ENCODE data around the gene THBS1. TPM values are rescaled to one million over a fixed set of nuclear protein-coding genes. Genes with fewer than 3 reads are reported as not detected.

THBS1 gene
- total and polyA plus RNA-seq, 2 donors (not counting 1 experiment from before 2014, with no cell fraction given): 0.63 to 4.3 TPM

DNA sequence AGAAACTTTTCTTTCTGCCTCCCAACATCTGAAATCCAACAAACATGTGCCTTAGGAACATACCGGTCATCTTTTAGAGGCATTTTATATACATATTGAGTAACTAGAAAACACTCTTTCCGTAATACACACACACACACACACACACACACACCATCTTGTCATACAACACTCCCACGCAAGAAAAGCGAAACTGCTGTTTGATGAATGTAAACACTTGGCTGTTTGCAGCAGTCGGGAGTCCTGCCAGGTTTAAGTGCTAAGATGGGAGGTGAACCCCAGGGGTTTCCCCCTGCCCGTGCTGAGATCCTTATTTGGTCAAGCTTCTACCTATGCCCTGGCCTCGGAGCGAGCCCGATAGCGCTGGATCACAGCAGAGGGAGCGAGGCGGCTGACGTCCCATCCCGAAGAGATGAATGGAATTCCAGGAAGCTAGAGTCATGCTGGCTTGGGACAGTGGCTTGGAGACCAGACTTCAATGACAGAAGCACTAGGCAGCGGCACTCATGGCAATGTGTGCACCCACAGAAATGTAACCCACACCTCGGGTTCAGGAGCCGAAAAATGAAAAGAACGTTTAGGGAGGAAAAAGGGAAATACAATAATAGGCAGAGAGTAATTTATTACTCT, 1.3 kb upstream of the THBS1 start:
- TF ChIP-seq CTCF (IDR thresholded peaks at IDR 0.05) (no peak), EZH2 (IDR thresholded peaks at IDR 0.05; ENCODE audit: borderline replicate concordance, insufficient read depth, low read depth, low read length, poor library complexity, severe bottlenecking) (no peak)
- Histone ChIP-seq H3K9ac (ENCODE audit: low read length) (no peak overlapping the region), H3K27ac (ENCODE audit: low read length in 2 of 2) (no peak overlapping the region), H3K4me1 (ENCODE audit: control insufficient read depth in 2 of 2, insufficient read depth in 2 of 2, low read length in 2 of 2) (peaks cover 6 to 20% of the 10 kb centered on the region in 2 donors), H3K4me2 (replicated peaks; ENCODE audit: low read depth, low read length, poor library complexity, severe bottlenecking) (peak overlapping the region; percentile 60), H3K9me3 (ENCODE audit: control extremely low read depth in 1 of 3, control insufficient read depth in 2 of 3, insufficient read depth in 1 of 3, low read length in 2 of 3) (no peaks in the 10 kb centered on the region), H4K20me1 (ENCODE audit: control insufficient read depth, insufficient read depth, low read length, poor library complexity, severe bottlenecking) (no peaks in the 10 kb centered on the region), H3K79me2 (ENCODE audit: control insufficient read depth, insufficient read depth, low read length) (no peaks in the 10 kb centered on the region), H3K36me3 (replicated peaks in 1 of 2; ENCODE audit: control extremely low read depth in 1 of 2, control insufficient read depth in 1 of 2, extremely low read depth in 1 of 2, insufficient read depth in 2 of 2, low read length in 1 of 2) (no peaks in the 10 kb centered on the region), H2AFZ (ENCODE audit: insufficient read depth, low read depth, low read length, poor library complexity, severe bottlenecking) (no peak overlapping the region), H3K4me3 (ENCODE audit: control extremely low read depth in 1 of 5, extremely low read depth in 1 of 5, insufficient read depth in 1 of 5, low read depth in 2 of 5, low read length in 4 of 5) (no peak overlapping the region), H3K27me3 (replicated peaks in 1 of 4; ENCODE audit: control extremely low read depth in 1 of 4, control insufficient read depth in 3 of 4, insufficient read depth in 4 of 4, low read length in 3 of 4) (peaks cover 0 to 28% (median 4%) of the 10 kb centered on the region in 4 experiments)
- no peak for DNase-seq
- POLR2A ChIA-PET: no interaction called here
- WGBS (ENCODE audit: insufficient coverage): 84% methylated on average over 11 of the region's 18 CpGs
- Mint-ChIP-seq H3K9me3 (ENCODE audit: insufficient read depth) (no peaks in the 10 kb centered on the region), H3K27ac (no peak overlapping the region), H3K4me3 (peak overlapping the region; percentile 69), H3K27me3 (peaks cover 64% of the 10 kb centered on the region), H3K4me1 (peaks cover 13% of the 10 kb centered on the region)
- no peak for ATAC-seq (ENCODE audit: low read depth)
- CTCF ChIA-PET: interaction anchor here (1.4 kb wide), 1 partner anchor 9 kb away, joined by 3 read pairs; no protein-coding TSS in a partner anchor
- intact Hi-C loops (cut with micrococcal nuclease): no loop called here

- no peak overlapping the region for H3K9ac ChIP-seq (ENCODE audit: low read length)
- peaks cover 0 to 28% (median 4%) of the 10 kb centered on the region in 4 experiments for H3K27me3 ChIP-seq (replicated peaks in 1 of 4; ENCODE audit: control extremely low read depth in 1 of 4, control insufficient read depth in 3 of 4, insufficient read depth in 4 of 4, low read length in 3 of 4)
- peak; percentile 39 for DNase-seq
- 2% methylated on average over 29 of the region's 29 CpGs for WGBS (ENCODE audit: insufficient coverage)
- Mint-ChIP-seq H3K4me1 (peaks cover 13% of the 10 kb centered on the region), H3K27ac (no peak overlapping the region), H3K9me3 (ENCODE audit: insufficient read depth) (no peaks in the 10 kb centered on the region), H3K4me3 (peak overlapping the region; percentile 69), H3K27me3 (peaks cover 69% of the 10 kb centered on the region)
- no peaks in the 10 kb centered on the region for H3K36me3 ChIP-seq (replicated peaks in 1 of 2; ENCODE audit: control extremely low read depth in 1 of 2, control insufficient read depth in 1 of 2, extremely low read depth in 1 of 2, insufficient read depth in 2 of 2, low read length in 1 of 2)
- H4K20me1 ChIP-seq (ENCODE audit: control insufficient read depth, insufficient read depth, low read length, poor library complexity, severe bottlenecking): no peaks in the 10 kb centered on the region
- ChIA-PET CTCF (interaction anchor here (1.4 kb wide), 1 partner anchor 9 kb away, joined by 3 read pairs; no protein-coding TSS in a partner anchor), POLR2A (no interaction called here)
- no peak for ATAC-seq (ENCODE audit: low read depth)
- intact Hi-C loops (cut with micrococcal nuclease): no loop called here
- no peaks in the 10 kb centered on the region for H3K9me3 ChIP-seq (ENCODE audit: control extremely low read depth in 1 of 3, control insufficient read depth in 2 of 3, insufficient read depth in 1 of 3, low read length in 2 of 3)
- no peak for TF ChIP-seq EZH2 (IDR thresholded peaks at IDR 0.05; ENCODE audit: borderline replicate concordance, insufficient read depth, low read depth, low read length, poor library complexity, severe bottlenecking)
- peak; percentile 51 for TF ChIP-seq CTCF (IDR thresholded peaks at IDR 0.05)
- peaks cover 6 to 20% of the 10 kb centered on the region in 2 donors for H3K4me1 ChIP-seq (ENCODE audit: control insufficient read depth in 2 of 2, insufficient read depth in 2 of 2, low read length in 2 of 2)
- peak overlapping the region; percentile 28 for H2AFZ ChIP-seq (ENCODE audit: insufficient read depth, low read depth, low read length, poor library complexity, severe bottlenecking)
- H3K4me3 ChIP-seq (ENCODE audit: control extremely low read depth in 1 of 5, extremely low read depth in 1 of 5, insufficient read depth in 1 of 5, low read depth in 2 of 5, low read length in 4 of 5): no peak overlapping the region
- H3K79me2 ChIP-seq (ENCODE audit: control insufficient read depth, insufficient read depth, low read length): no peaks in the 10 kb centered on the region
- peak overlapping the region; percentile 60 for H3K4me2 ChIP-seq (replicated peaks; ENCODE audit: low read depth, low read length, poor library complexity, severe bottlenecking)
- H3K27ac ChIP-seq (ENCODE audit: low read length in 2 of 2): no peak overlapping the region
These were observed 778 bp upstream of the THBS1 start for GRCh38 chr15:39580117-39580484.
